ENCODE measurements around the gene UTP25.
"Not testable (repeated sequence)": the region's sequence is repeated elsewhere in the genome, so short reads cannot be mapped to it uniquely, and the experiment has no call there.

The UTP25 gene

GRCh38 chr1:209896346-209896745 is 68.6 kb downstream of the UTP25 start:
- no peak for TF ChIP-seq ZFP30 (CRISPR knock-in tag; IDR thresholded peaks at IDR 0.05)
- TF ChIP-seq ZNF565 (CRISPR knock-in tag; conservative IDR thresholded peaks at IDR 0.05; ENCODE audit: low read depth) = no peak
- no peak for TF ChIP-seq PPARA (CRISPR knock-in tag; IDR thresholded peaks at IDR 0.05; ENCODE audit: borderline replicate concordance)
- TF ChIP-seq GLIS3 (CRISPR knock-in tag; IDR thresholded peaks at IDR 0.05) = no peak
- ATAC-seq = no peak

- not testable (repeated sequence) for ATAC-seq
These were observed 70.5 kb downstream of the UTP25 start for GRCh38 chr1:209898271-209898670.

- ATAC-seq = not testable (repeated sequence)
These were observed 71.1 kb downstream of the UTP25 start for GRCh38 chr1:209898851-209899250.

GRCh38 chr1:209899948-209900347 is 72.2 kb downstream of the UTP25 start:
- peak; percentile 59 for ATAC-seq
- TF ChIP-seq TSHZ2 (CRISPR knock-in tag; IDR thresholded peaks at IDR 0.05) = no peak
- TF ChIP-seq CSDC2 (CRISPR knock-in tag; IDR thresholded peaks at IDR 0.05) = no peak
- TF ChIP-seq ARNTL (CRISPR knock-in tag; IDR thresholded peaks at IDR 0.05; ENCODE audit: borderline replicate concordance, low read depth) = no peak
- no peak for TF ChIP-seq POU6F1 (CRISPR knock-in tag; IDR thresholded peaks at IDR 0.05; ENCODE audit: borderline replicate concordance, low read depth)
- no peak for TF ChIP-seq TCF4 (CRISPR knock-in tag; IDR thresholded peaks at IDR 0.05; ENCODE audit: borderline replicate concordance)
- no peak for TF ChIP-seq ISL1 (CRISPR knock-in tag; IDR thresholded peaks at IDR 0.05)
- TF ChIP-seq CREB5 (CRISPR knock-in tag; IDR thresholded peaks at IDR 0.05; ENCODE audit: low read depth) = no peak
- TF ChIP-seq RARB (CRISPR knock-in tag; IDR thresholded peaks at IDR 0.05) = no peak
- TF ChIP-seq CSRNP3 (CRISPR knock-in tag; IDR thresholded peaks at IDR 0.05) = no peak
- no peak for TF ChIP-seq BACH2 (CRISPR knock-in tag; IDR thresholded peaks at IDR 0.05; ENCODE audit: borderline replicate concordance)
- TF ChIP-seq TOX (CRISPR knock-in tag; IDR thresholded peaks at IDR 0.05; ENCODE audit: borderline replicate concordance) = no peak
- TF ChIP-seq ZFP3 (CRISPR knock-in tag; IDR thresholded peaks at IDR 0.05) = no peak
- no peak for TF ChIP-seq ZNF70 (CRISPR knock-in tag; IDR thresholded peaks at IDR 0.05)
- no peak for TF ChIP-seq GLIS3 (CRISPR knock-in tag; IDR thresholded peaks at IDR 0.05)

- peak; percentile 87 for ATAC-seq
- TF ChIP-seq ZNF565 (CRISPR knock-in tag; conservative IDR thresholded peaks at IDR 0.05; ENCODE audit: low read depth) = no peak
These were observed 73.0 kb downstream of the UTP25 start for GRCh38 chr1:209900734-209901133.

GRCh38 chr1:209901211-209901610 is 73.4 kb downstream of the UTP25 start:
- ATAC-seq = no peak
- TF ChIP-seq TSHZ2 (CRISPR knock-in tag; IDR thresholded peaks at IDR 0.05) (no peak), PPARA (CRISPR knock-in tag; IDR thresholded peaks at IDR 0.05; ENCODE audit: borderline replicate concordance) (no peak), ZNF565 (CRISPR knock-in tag; conservative IDR thresholded peaks at IDR 0.05; ENCODE audit: low read depth) (no peak), BACH2 (CRISPR knock-in tag; IDR thresholded peaks at IDR 0.05; ENCODE audit: borderline replicate concordance) (no peak), POU6F1 (CRISPR knock-in tag; IDR thresholded peaks at IDR 0.05; ENCODE audit: borderline replicate concordance, low read depth) (no peak), SNAI2 (CRISPR knock-in tag; IDR thresholded peaks at IDR 0.05) (no peak), CSRNP3 (CRISPR knock-in tag; IDR thresholded peaks at IDR 0.05) (no peak), OSR1 (CRISPR knock-in tag; IDR thresholded peaks at IDR 0.05) (no peak)
